SK-N-DZ (cell line): ENCODE measurements around the gene GOLGA6L6. TPM values are rescaled to one million over a fixed set of nuclear protein-coding genes. Genes with fewer than 3 reads are reported as not detected.
"Not testable (repeated sequence)": the region's sequence is repeated elsewhere in the genome, so short reads cannot be mapped to it uniquely, and the experiment has no call there.

Experiments used
- DNase-seq: peaks from one replicate; pipeline ENCODE4 v3.0.0-alpha.2; 2015; ENCODE audit warnings: low spot score
- polyA plus RNA-seq, 2 experiments: library from polyadenylated mRNA; depleted of rRNA; stranded (reverse); fragments of >200 nt; gene quantifications; 2 replicates each; pipeline ENCODE4 v1.2.3, GENCODE V29; 2014
- small RNA-seq, 2 experiments: library from RNA; depleted of rRNA; stranded (forward); fragments of <200 nt; gene quantifications; one replicate each; pipeline ENCODE3, GENCODE V24; 2014

The GOLGA6L6 gene
- not detected in 2 replicates for polyA plus RNA-seq (2014; cell fraction: cytosol; rRNA removed)
- polyA plus RNA-seq (2014; cell fraction: nucleus; rRNA removed): not detected in 2 replicates

GRCh38 chr15:20541700-20542099 lies at the start of gene GOLGA6L6:
Gene GOLGA6L6 (minus strand): TSS chr15:20541800. CDS start chr15:20541709, 91 bp downstream.
- DNase-seq: not testable (repeated sequence)

GRCh38 chr15:20590069-20590468 lies 48.5 kb upstream of the GOLGA6L6 start:
- not testable (repeated sequence) for DNase-seq

GRCh38 chr15:20586821-20587220 lies 45.2 kb upstream of the GOLGA6L6 start:
- DNase-seq: not testable (repeated sequence)

- not testable (repeated sequence) for DNase-seq
These were observed 41.1 kb upstream of the GOLGA6L6 start for GRCh38 chr15:20582726-20583115.

- DNase-seq: not testable (repeated sequence)
These were observed 40.6 kb upstream of the GOLGA6L6 start for GRCh38 chr15:20582109-20582725.

- DNase-seq: not testable (repeated sequence)
These were observed 39.9 kb upstream of the GOLGA6L6 start for GRCh38 chr15:20581261-20582108.

- not testable (repeated sequence) for DNase-seq
These were observed 38.1 kb upstream of the GOLGA6L6 start for GRCh38 chr15:20579662-20580061.

GRCh38 chr15:20551289-20551688 lies 9.7 kb upstream of the GOLGA6L6 start:
- not testable (repeated sequence) for DNase-seq

GRCh38 chr15:20505926-20506658 lies 35.5 kb downstream of the GOLGA6L6 start:
- not testable (repeated sequence) for DNase-seq

GRCh38 chr15:20502839-20503238 lies 38.8 kb downstream of the GOLGA6L6 start:
- DNase-seq: not testable (repeated sequence)

GRCh38 chr15:20501512-20502222 lies 39.9 kb downstream of the GOLGA6L6 start:
- DNase-seq: not testable (repeated sequence)

GRCh38 chr15:20497781-20498180 lies 43.8 kb downstream of the GOLGA6L6 start:
- DNase-seq: not testable (repeated sequence)

- not testable (repeated sequence) for DNase-seq
These were observed 48.6 kb downstream of the GOLGA6L6 start for GRCh38 chr15:20493035-20493434.

GRCh38 chr15:20492598-20492997 lies 49.0 kb downstream of the GOLGA6L6 start:
- not testable (repeated sequence) for DNase-seq

GRCh38 chr15:20489320-20489719 lies 52.3 kb downstream of the GOLGA6L6 start:
- DNase-seq: not testable (repeated sequence)

Small RNAs within 50 kb of the gene (small RNA-seq; reads per million reads assigned to genes)
- 0 reads per million in 2 experiments for gene RN7SL759P
